ENCODE results near the gene TAF3.
"Not testable (repeated sequence)": the region's sequence is repeated elsewhere in the genome, so short reads cannot be mapped to it uniquely, and the experiment has no call there.

The TAF3 gene

GRCh38 chr10:7818295-7819120 is at the start of gene TAF3:
TSS of gene TAF3 (plus strand) at chr10:7818505. CDS start at chr10:7818710, 205 bp downstream.
- peak; percentile 86 to 87 for DNase-seq (ENCODE audit: low read depth in 2 of 2)

- no peak for DNase-seq (ENCODE audit: low read depth in 2 of 2)
Observed at GRCh38 chr10:7773845-7774801, 44.2 kb upstream of the TAF3 start.

GRCh38 chr10:7776777-7777176 is 41.5 kb upstream of the TAF3 start:
- no peak for DNase-seq (ENCODE audit: low read depth in 2 of 2)

- not testable (repeated sequence) for DNase-seq (ENCODE audit: low read depth in 2 of 2)
Observed at GRCh38 chr10:7782194-7782593, 36.1 kb upstream of the TAF3 start.

GRCh38 chr10:7786430-7786829 is 31.9 kb upstream of the TAF3 start:
- no peak for DNase-seq (ENCODE audit: low read depth in 2 of 2)

- DNase-seq (ENCODE audit: low read depth in 2 of 2), result no peak
Observed at GRCh38 chr10:7787150-7787856, 31.0 kb upstream of the TAF3 start.

- DNase-seq (ENCODE audit: low read depth in 2 of 2), result peak; percentile 96 to 97
Observed at GRCh38 chr10:7787857-7788638, 30.3 kb upstream of the TAF3 start, which contains the start of the genes ATP5F1C and KIN. TSS of gene ATP5F1C (plus strand) at chr10:7788177. CDS start at chr10:7788208, 31 bp downstream. TSS of gene KIN (minus strand) at chr10:7787993. CDS start at chr10:7787933, 60 bp downstream.

GRCh38 chr10:7788639-7789286 is 29.5 kb upstream of the TAF3 start:
- no peak for DNase-seq (ENCODE audit: low read depth in 2 of 2)

GRCh38 chr10:7789390-7789789 is 28.9 kb upstream of the TAF3 start:
- DNase-seq (ENCODE audit: low read depth in 2 of 2), result no peak

- no peak for DNase-seq (ENCODE audit: low read depth in 2 of 2)
Observed at GRCh38 chr10:7792541-7792940, 25.8 kb upstream of the TAF3 start.

- DNase-seq (ENCODE audit: low read depth in 2 of 2), result no peak
Observed at GRCh38 chr10:7794251-7795026, 23.9 kb upstream of the TAF3 start.

GRCh38 chr10:7795605-7796004 is 22.7 kb upstream of the TAF3 start:
- no peak for DNase-seq (ENCODE audit: low read depth in 2 of 2)

- DNase-seq (ENCODE audit: low read depth in 2 of 2), result no peak
Observed at GRCh38 chr10:7797582-7797981, 20.7 kb upstream of the TAF3 start.

GRCh38 chr10:7802606-7803005 is 15.7 kb upstream of the TAF3 start:
- DNase-seq (ENCODE audit: low read depth in 2 of 2), result no peak

- no peak for DNase-seq (ENCODE audit: low read depth in 2 of 2)
Observed at GRCh38 chr10:7804216-7804615, 14.1 kb upstream of the TAF3 start.

- no peak for DNase-seq (ENCODE audit: low read depth in 2 of 2)
Observed at GRCh38 chr10:7804741-7805140, 13.6 kb upstream of the TAF3 start.

GRCh38 chr10:7808686-7809267 is 9.5 kb upstream of the TAF3 start:
- DNase-seq (ENCODE audit: low read depth in 2 of 2), result no peak

- DNase-seq (ENCODE audit: low read depth in 2 of 2), result no peak
Observed at GRCh38 chr10:7810443-7810842, 7.9 kb upstream of the TAF3 start.

GRCh38 chr10:7811000-7811399 is 7.3 kb upstream of the TAF3 start:
- DNase-seq (ENCODE audit: low read depth in 2 of 2), result no peak

Data from stimulated activated CD8-positive, alpha-beta memory T cell treated with anti-CD3 and anti-CD28 coated beads, Interleukin-15, amount 100 ng/mL, for 4 hours (primary cell).